H9 (cell line): ENCODE data around the gene SPNS3. TPM values are rescaled to one million over a fixed set of nuclear protein-coding genes. Genes with fewer than 3 reads are reported as not detected.

Experiments used
- DNase-seq: peaks from one replicate; pipeline ENCODE4 v3.0.0-alpha.2; 2017
- H2AFZ ChIP-seq: one replicate; pipeline ENCODE4 v1.6.1; 2013; ENCODE audit warnings: mild to moderate bottlenecking, low read length, control low read depth, moderate library complexity
- H2AK5ac ChIP-seq: 2 replicates; pipeline ENCODE4 v1.6.1; 2013; ENCODE audit warnings: low read length, control low read depth, mixed read lengths; ENCODE audit not compliant: insufficient read length
- H2BK120ac ChIP-seq: one replicate; pipeline ENCODE4 v1.6.1; 2013; ENCODE audit warnings: low read depth, mild to moderate bottlenecking, low read length, control low read depth, inconsistent platforms; ENCODE audit not compliant: poor library complexity, severe bottlenecking
- H2BK12ac ChIP-seq: 2 replicates; pipeline ENCODE4 v1.6.1; 2013; ENCODE audit warnings: low read length, control low read depth, mixed read lengths, low read depth; ENCODE audit not compliant: insufficient read length
- H2BK15ac ChIP-seq: 2 replicates; pipeline ENCODE4 v1.6.1; 2013; ENCODE audit warnings: low read depth, low read length, control low read depth
- H2BK20ac ChIP-seq: one replicate; pipeline ENCODE4 v1.6.1; 2013; ENCODE audit warnings: low read depth, mild to moderate bottlenecking, low read length, control low read depth, inconsistent platforms; ENCODE audit not compliant: poor library complexity, severe bottlenecking
- H2BK5ac ChIP-seq: 2 replicates; pipeline ENCODE4 v1.6.1; 2013; ENCODE audit warnings: low read length, control low read depth, mixed read lengths; ENCODE audit not compliant: insufficient read length
- H3K14ac ChIP-seq: 2 replicates; pipeline ENCODE4 v1.6.1; 2013; ENCODE audit warnings: low read length, control low read depth; ENCODE audit not compliant: insufficient read depth
- H3K18ac ChIP-seq: 2 replicates; pipeline ENCODE4 v1.6.1; 2013; ENCODE audit warnings: low read depth, mild to moderate bottlenecking, mixed read lengths, low read length, control low read depth; ENCODE audit not compliant: insufficient read length
- H3K23ac ChIP-seq: 2 replicates; pipeline ENCODE4 v1.6.1; 2013; ENCODE audit warnings: low read length, control low read depth, mixed read lengths, low read depth; ENCODE audit not compliant: insufficient read length
- H3K23me2 ChIP-seq: 2 replicates; pipeline ENCODE4 v1.6.1; 2013; ENCODE audit warnings: low read depth, mild to moderate bottlenecking, mixed read lengths, low read length, control low read depth; ENCODE audit not compliant: insufficient read length, poor library complexity, severe bottlenecking
- H3K27ac ChIP-seq: 2 replicates; pipeline ENCODE4 v1.5.1; 2013; ENCODE audit warnings: low read length, control low read depth, mixed read lengths, low read depth; ENCODE audit not compliant: insufficient read length
- H3K27me3 ChIP-seq: 2 replicates; pipeline ENCODE4 v1.6.1; 2013; ENCODE audit warnings: low read length, control low read depth, inconsistent platforms; ENCODE audit not compliant: insufficient read depth
- H3K4ac ChIP-seq: 2 replicates; pipeline ENCODE4 v1.6.1; 2013; ENCODE audit warnings: low read depth, mild to moderate bottlenecking, control low read depth, inconsistent platforms, low read length, moderate library complexity
- H3K4me1 ChIP-seq: 2 replicates; pipeline ENCODE4 v1.6.1; 2013; ENCODE audit warnings: low read length, control low read depth, inconsistent platforms; ENCODE audit not compliant: insufficient read depth
- H3K4me2 ChIP-seq: 2 replicates; pipeline ENCODE4 v1.6.1; 2013; ENCODE audit warnings: low read length, control low read depth, mixed read lengths; ENCODE audit not compliant: insufficient read length, insufficient read depth
- H3K56ac ChIP-seq: 2 replicates; pipeline ENCODE4 v1.6.1; 2013; ENCODE audit warnings: low read depth, mild to moderate bottlenecking, mixed read lengths, low read length, control low read depth; ENCODE audit not compliant: insufficient read length
- H3K79me1 ChIP-seq: 2 replicates; pipeline ENCODE4 v1.6.1; 2013; ENCODE audit warnings: low read depth, mild to moderate bottlenecking, moderate library complexity, low read length, control low read depth, inconsistent platforms; ENCODE audit not compliant: insufficient read depth, poor library complexity, severe bottlenecking
- H3K79me2 ChIP-seq: 2 replicates; pipeline ENCODE4 v1.6.1; 2013; ENCODE audit warnings: low read length, control low read depth, inconsistent platforms; ENCODE audit not compliant: insufficient read depth
- H3K9ac ChIP-seq: 2 replicates; pipeline ENCODE4 v1.6.1; 2013; ENCODE audit warnings: low read length, control low read depth, mixed read lengths; ENCODE audit not compliant: insufficient read length; ENCODE audit errors: extremely low read depth
- H3K9me3 ChIP-seq: one replicate; pipeline ENCODE4 v1.6.1; 2013; ENCODE audit warnings: low read depth, low read length, inconsistent platforms; ENCODE audit not compliant: control insufficient read depth
- H3T11ph ChIP-seq: one replicate; pipeline ENCODE4 v1.6.1; 2013; ENCODE audit warnings: mild to moderate bottlenecking, low read length, control low read depth, inconsistent platforms
- H4K20me1 ChIP-seq: one replicate; pipeline ENCODE4 v1.6.1; 2013; ENCODE audit not compliant: control insufficient read depth, insufficient read length, insufficient read depth
- H4K5ac ChIP-seq: 2 replicates; pipeline ENCODE4 v1.6.1; 2013; ENCODE audit warnings: low read depth, mild to moderate bottlenecking, mixed read lengths, low read length, control low read depth; ENCODE audit not compliant: insufficient read length
- H4K8ac ChIP-seq: replicated peaks from 2 replicates; pipeline ENCODE4 v1.6.1; 2013; ENCODE audit warnings: low read length, control low read depth, mixed read lengths, low read depth; ENCODE audit not compliant: insufficient read length
- H4K91ac ChIP-seq: 2 replicates; pipeline ENCODE4 v1.6.1; 2013; ENCODE audit warnings: low read depth, mild to moderate bottlenecking, moderate library complexity, mixed read lengths, low read length, control low read depth; ENCODE audit not compliant: insufficient read length
- H3K27ac Mint-ChIP-seq, 3 experiments: 2 replicates in 2 of 3; 3 replicates in 1 of 3; pipeline ENCODE4 v1.8.0; 2020 to 2021; ENCODE audit warnings: mixed read lengths in 3 of 3, mild to moderate bottlenecking in 1 of 3, moderate library complexity in 1 of 3
- H3K27me3 Mint-ChIP-seq: 2 replicates; pipeline ENCODE4 v1.8.0; 2021; ENCODE audit warnings: low read depth, mild to moderate bottlenecking, moderate library complexity, mixed read lengths
- H3K36me3 Mint-ChIP-seq, 3 experiments: 2 replicates in 2 of 3; 3 replicates in 1 of 3; pipeline ENCODE4 v1.8.0; 2020 to 2021; ENCODE audit warnings: low read depth in 3 of 3, mixed read lengths in 3 of 3; ENCODE audit not compliant: insufficient read depth in 1 of 3
- H3K4me1 Mint-ChIP-seq, 2 experiments: 2 replicates each; pipeline ENCODE4 v1.8.0; 2020; ENCODE audit warnings: mixed read lengths in 2 of 2
- H3K4me3 Mint-ChIP-seq, 2 experiments: 2 replicates in 1 of 2; 3 replicates in 1 of 2; pipeline ENCODE4 v1.8.0; 2020 to 2021; ENCODE audit warnings: mild to moderate bottlenecking in 2 of 2, mixed read lengths in 2 of 2, moderate library complexity in 1 of 2
- H3K9me3 Mint-ChIP-seq, 2 experiments: 2 replicates in 1 of 2; 3 replicates in 1 of 2; pipeline ENCODE4 v1.8.0; 2020; ENCODE audit warnings: mild to moderate bottlenecking in 2 of 2, mixed read lengths in 2 of 2, moderate library complexity in 1 of 2
- WGBS: extraction: QIAGEN DNeasy Blood & Tissue Kit; methylation state at CpG from one replicate; pipeline ENCODE4 v1.1.7; 2013; ENCODE audit warnings: missing lambda C conversion rate, low lambda C conversion rate, mixed read lengths; ENCODE audit not compliant: insufficient read length; ENCODE audit errors: extremely low coverage; 5-methylcytosine and 5-hydroxymethylcytosine counted together
- total RNA-seq: library from RNA; stranded (reverse); gene quantifications from 2 replicates; pipeline ENCODE4 v1.2.1, GENCODE V29; 2021
- TF ChIP-seq, protein P1 (sequence below): fragments of 200-600 bp; sonication (generic); conservative IDR thresholded peaks from 3 replicates; pipeline ENCODE4 v1.8.0; 2021; ENCODE audit warnings: antibody characterized with exemption, mild to moderate bottlenecking

SPNS3 gene
- total RNA-seq, 1 experiment from 2014 or later, result not detected

DNA sequence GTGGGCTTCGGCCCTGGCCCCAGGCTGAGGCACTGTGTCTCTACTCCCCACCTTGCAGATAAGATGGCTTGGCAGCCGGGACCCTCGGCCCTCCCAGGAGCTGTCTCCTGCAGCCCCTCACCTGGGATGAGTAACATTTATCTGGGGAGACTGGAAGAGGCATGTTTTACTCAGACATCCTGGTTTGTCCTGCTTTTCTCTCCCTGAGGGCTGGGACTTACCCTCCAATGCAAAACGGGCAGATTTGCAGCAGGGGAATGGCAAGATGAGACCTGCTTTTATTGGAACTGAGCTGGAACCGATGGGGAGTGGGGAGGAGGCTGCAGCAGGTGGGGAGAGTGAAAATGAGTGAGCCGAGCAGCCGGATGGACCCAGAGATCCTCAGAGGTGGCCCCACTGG, 39.9 kb upstream of the SPNS3 start:
- H3K14ac ChIP-seq, result peak overlapping the region; percentile 22; the same call in 1 of the 2 replicates
- no peak for DNase-seq
- no peak overlapping the region for H3K4ac ChIP-seq
- peak overlapping the region; percentile 1 for H3K18ac ChIP-seq
- H3K4me1 Mint-ChIP-seq, result peaks cover 38 to 44% of the 10 kb centered on the region in 2 experiments
- WGBS, result no CpG with 5 or more reads among the region's 7 CpGs
- H3K23me2 ChIP-seq, result peaks cover 3% of the 10 kb centered on the region
- no peak overlapping the region for H4K91ac ChIP-seq
- no peak overlapping the region for H3K23ac ChIP-seq
- H2BK20ac ChIP-seq, result no peak overlapping the region
- no peaks in the 10 kb centered on the region for H4K20me1 ChIP-seq
- no peaks in the 10 kb centered on the region for H3K9me3 ChIP-seq
- H3K4me2 ChIP-seq, result no peak overlapping the region
- no peaks in the 10 kb centered on the region for H3K27me3 ChIP-seq
- no peak overlapping the region for H4K8ac ChIP-seq
- H2BK5ac ChIP-seq, result no peak overlapping the region
- H3K79me1 ChIP-seq, result no peaks in the 10 kb centered on the region
- no peaks in the 10 kb centered on the region for H3K79me2 ChIP-seq
- no peaks in the 10 kb centered on the region for H3K27me3 Mint-ChIP-seq
- no peak overlapping the region for H3K27ac ChIP-seq
- H3K56ac ChIP-seq, result no peak overlapping the region
- H2BK120ac ChIP-seq, result no peak overlapping the region
- H2BK15ac ChIP-seq, result no peak overlapping the region
- H3K9me3 Mint-ChIP-seq, result peaks cover 0 to 3% of the 10 kb centered on the region in 2 experiments; a peak in 1 of 5 replicates
- no peak overlapping the region; a peak in 2 of 5 replicates for H3K4me3 Mint-ChIP-seq
- TF ChIP-seq, protein P1, sequence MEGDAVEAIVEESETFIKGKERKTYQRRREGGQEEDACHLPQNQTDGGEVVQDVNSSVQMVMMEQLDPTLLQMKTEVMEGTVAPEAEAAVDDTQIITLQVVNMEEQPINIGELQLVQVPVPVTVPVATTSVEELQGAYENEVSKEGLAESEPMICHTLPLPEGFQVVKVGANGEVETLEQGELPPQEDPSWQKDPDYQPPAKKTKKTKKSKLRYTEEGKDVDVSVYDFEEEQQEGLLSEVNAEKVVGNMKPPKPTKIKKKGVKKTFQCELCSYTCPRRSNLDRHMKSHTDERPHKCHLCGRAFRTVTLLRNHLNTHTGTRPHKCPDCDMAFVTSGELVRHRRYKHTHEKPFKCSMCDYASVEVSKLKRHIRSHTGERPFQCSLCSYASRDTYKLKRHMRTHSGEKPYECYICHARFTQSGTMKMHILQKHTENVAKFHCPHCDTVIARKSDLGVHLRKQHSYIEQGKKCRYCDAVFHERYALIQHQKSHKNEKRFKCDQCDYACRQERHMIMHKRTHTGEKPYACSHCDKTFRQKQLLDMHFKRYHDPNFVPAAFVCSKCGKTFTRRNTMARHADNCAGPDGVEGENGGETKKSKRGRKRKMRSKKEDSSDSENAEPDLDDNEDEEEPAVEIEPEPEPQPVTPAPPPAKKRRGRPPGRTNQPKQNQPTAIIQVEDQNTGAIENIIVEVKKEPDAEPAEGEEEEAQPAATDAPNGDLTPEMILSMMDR, result no peak
- H3K36me3 Mint-ChIP-seq, result no peaks in the 10 kb centered on the region
- H2AFZ ChIP-seq, result no peak overlapping the region
- H4K5ac ChIP-seq, result no peak overlapping the region
- H2AK5ac ChIP-seq, result no peak overlapping the region
- peak overlapping the region; percentile 33 to 96 (median 85); a peak in 5 of 7 replicates for H3K27ac Mint-ChIP-seq
- H3T11ph ChIP-seq, result no peak overlapping the region
- H3K9ac ChIP-seq, result no peak overlapping the region
- peak overlapping the region; percentile 18 for H2BK12ac ChIP-seq
- H3K4me1 ChIP-seq, result peaks cover 12% of the 10 kb centered on the region; the same call in 1 of the 2 replicates
